Neutrophil (primary cell): ENCODE measurements around the gene BBX.

Experiments
- H3K27ac ChIP-seq: fragments of 200-600 bp; sonication (generic); 2 replicates; pipeline ENCODE4 v1.5.1; 2016; ENCODE audit warnings: mild to moderate bottlenecking, moderate library complexity
- H3K27me3 ChIP-seq: fragments of 200-600 bp; sonication (generic); 2 replicates; pipeline ENCODE4 v1.6.0; 2016; ENCODE audit warnings: mild to moderate bottlenecking
- H3K36me3 ChIP-seq: fragments of 200-600 bp; sonication (generic); 2 replicates; pipeline ENCODE4 v1.5.1; 2017
- H3K4me1 ChIP-seq, 2 experiments: fragments of 200-600 bp in 1 of 2; sonication (generic) in 1 of 2; 1 replicate in 1 of 2; 2 replicates in 1 of 2; pipeline versions ENCODE4 v1.5.1 to v1.6.1; 2013 to 2016; ENCODE audit warnings: low read depth in 1 of 2, low read length in 1 of 2, mild to moderate bottlenecking in 1 of 2, moderate library complexity in 1 of 2; ENCODE audit not compliant: control insufficient read depth in 1 of 2, insufficient read depth in 1 of 2
- H3K4me3 ChIP-seq, 2 experiments: fragments of 200-600 bp in 1 of 2; sonication (generic) in 1 of 2; 1 replicate in 1 of 2; 2 replicates in 1 of 2; pipeline ENCODE4 v1.5.1; 2013 to 2016; ENCODE audit warnings: low read depth in 1 of 2, low read length in 1 of 2, mild to moderate bottlenecking in 1 of 2, moderate library complexity in 1 of 2
- H3K9me3 ChIP-seq: fragments of 200-600 bp; sonication (generic); 2 replicates; pipeline ENCODE4 v1.5.1; 2016
- CTCF ChIP-seq: fragments of 200-600 bp; sonication (generic); IDR thresholded peaks from 2 replicates; pipeline ENCODE4 v1.5.1; 2016; ENCODE audit warnings: antibody characterized with exemption

The BBX gene

GRCh38 chr3:107516475-107516874 lies 6.3 kb upstream of the BBX start:
- H3K4me1 ChIP-seq, result no peaks in the 10 kb centered on the region

GRCh38 chr3:107520535-107520934 lies 2.2 kb upstream of the BBX start:
- no peak overlapping the region for H3K27ac ChIP-seq
- peaks cover under 1% of the 10 kb centered on the region for H3K27me3 ChIP-seq
- peaks cover 8 to 13% of the 10 kb centered on the region in 2 experiments for H3K4me1 ChIP-seq
- no peak overlapping the region for H3K4me3 ChIP-seq
- TF ChIP-seq CTCF, result no peak
- H3K9me3 ChIP-seq, result no peaks in the 10 kb centered on the region
- H3K36me3 ChIP-seq, result no peaks in the 10 kb centered on the region

More at GRCh38 chr3:107516475-107516874, 6.3 kb upstream of the BBX start:
- Histone ChIP-seq H3K4me3 (no peak overlapping the region), H3K27ac (no peak overlapping the region), H3K9me3 (no peaks in the 10 kb centered on the region), H3K27me3 (no peaks in the 10 kb centered on the region), H3K36me3 (no peaks in the 10 kb centered on the region)
- TF ChIP-seq CTCF, result no peak

DNA sequence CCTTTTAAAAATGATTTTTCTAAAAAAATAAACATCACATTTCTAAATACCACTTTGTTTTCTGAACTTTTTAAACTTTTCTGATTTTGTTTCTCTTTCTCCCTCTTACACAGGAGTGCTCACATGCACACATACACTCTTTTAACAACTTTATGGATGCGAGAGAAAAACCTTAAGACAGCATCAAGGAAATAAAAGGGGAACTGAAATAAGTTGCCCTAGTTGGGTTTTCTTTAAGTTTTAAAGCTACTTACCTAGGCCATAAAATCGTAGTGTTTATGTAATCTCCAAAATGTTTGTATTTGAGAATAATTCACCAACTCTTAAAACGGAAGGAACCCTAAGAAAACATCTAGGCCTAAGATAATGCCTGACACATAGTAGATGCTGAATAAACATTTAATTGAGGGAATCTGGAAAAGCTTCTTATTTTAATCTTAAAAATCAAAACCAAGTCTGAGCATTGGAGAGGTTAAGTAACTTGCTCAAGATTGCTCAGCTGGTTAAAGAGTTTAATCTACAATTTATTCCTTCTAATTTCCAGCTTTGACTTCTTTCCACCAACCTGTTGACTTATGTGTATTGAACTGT lies 1.2 kb upstream of the BBX start:
- Histone ChIP-seq H3K27me3 (peaks cover 10% of the 10 kb centered on the region), H3K27ac (no peak overlapping the region), H3K4me1 (peaks cover 16 to 20% of the 10 kb centered on the region in 2 experiments), H3K36me3 (no peaks in the 10 kb centered on the region), H3K4me3 (no peak overlapping the region), H3K9me3 (no peaks in the 10 kb centered on the region)
- TF ChIP-seq CTCF, result no peak

GRCh38 chr3:107523289-107523538 lies 452 bp downstream of the BBX start:
- Histone ChIP-seq H3K9me3 (no peaks in the 10 kb centered on the region), H3K27ac (peak overlapping the region; percentile 95), H3K27me3 (peaks cover 10% of the 10 kb centered on the region), H3K4me1 (peaks cover 16 to 20% of the 10 kb centered on the region in 2 experiments), H3K36me3 (no peaks in the 10 kb centered on the region), H3K4me3 (peak overlapping the region; percentile 83 to 94)
- TF ChIP-seq CTCF, result no peak

DNA sequence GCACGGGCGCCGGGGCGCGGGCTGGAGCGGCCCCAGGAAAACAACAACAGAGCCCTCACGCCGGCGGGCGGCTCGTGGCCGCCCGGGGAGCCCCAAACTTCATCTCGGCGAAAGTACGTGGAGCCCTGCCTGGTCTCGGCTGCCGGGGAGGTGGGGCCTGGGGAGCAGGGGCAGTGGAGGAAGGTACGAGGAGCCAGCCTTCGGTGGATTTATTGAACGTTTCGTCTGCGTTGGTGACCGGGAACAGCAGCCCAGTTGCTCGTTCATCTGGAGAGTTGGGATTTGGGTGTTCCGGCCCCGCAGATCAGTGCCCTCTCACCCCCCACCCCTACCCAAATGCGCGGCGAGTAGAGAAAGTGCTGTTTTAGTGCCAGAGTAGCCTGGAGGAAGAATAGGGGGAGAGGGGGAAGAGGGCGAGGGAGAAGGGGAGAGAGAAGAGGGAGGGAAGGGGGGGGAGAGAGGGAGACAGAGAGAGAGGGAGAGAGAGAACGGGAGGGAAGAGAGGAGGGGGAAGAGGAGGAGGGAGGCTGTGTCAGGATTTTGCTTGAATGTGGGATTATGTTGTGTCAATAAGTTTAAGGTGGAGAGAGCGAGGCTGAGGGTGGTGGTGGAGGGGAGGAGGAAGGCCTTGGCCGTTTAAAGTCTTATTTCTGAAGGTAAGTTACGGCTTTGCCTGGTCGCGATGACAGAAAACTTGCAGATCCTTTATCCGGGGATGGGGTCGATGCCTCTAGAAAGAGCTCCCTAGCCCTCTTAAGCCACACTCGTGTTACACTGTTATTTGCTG lies 970 bp downstream of the BBX start:
- peaks cover 10% of the 10 kb centered on the region for H3K27me3 ChIP-seq
- H3K36me3 ChIP-seq, result no peaks in the 10 kb centered on the region
- no peaks in the 10 kb centered on the region for H3K9me3 ChIP-seq
- peak overlapping the region; percentile 83 to 94 for H3K4me3 ChIP-seq
- H3K27ac ChIP-seq, result peak overlapping the region; percentile 95
- TF ChIP-seq CTCF, result no peak
- peaks cover 16 to 20% of the 10 kb centered on the region in 2 experiments for H3K4me1 ChIP-seq
